H9 (cell line): ENCODE results near the gene SPRY4. TPM values are rescaled to one million over a fixed set of nuclear protein-coding genes. Genes with fewer than 3 reads are reported as not detected.

Experiments used
- DNase-seq: peaks from one replicate; pipeline ENCODE4 v3.0.0-alpha.2; 2017
- H2AFZ ChIP-seq: one replicate; pipeline ENCODE4 v1.6.1; 2013; ENCODE audit warnings: mild to moderate bottlenecking, low read length, control low read depth, moderate library complexity
- H2AK5ac ChIP-seq: 2 replicates; pipeline ENCODE4 v1.6.1; 2013; ENCODE audit warnings: low read length, control low read depth, mixed read lengths; ENCODE audit not compliant: insufficient read length
- H2BK120ac ChIP-seq: one replicate; pipeline ENCODE4 v1.6.1; 2013; ENCODE audit warnings: low read depth, mild to moderate bottlenecking, low read length, control low read depth, inconsistent platforms; ENCODE audit not compliant: poor library complexity, severe bottlenecking
- H2BK12ac ChIP-seq: 2 replicates; pipeline ENCODE4 v1.6.1; 2013; ENCODE audit warnings: low read length, control low read depth, mixed read lengths, low read depth; ENCODE audit not compliant: insufficient read length
- H2BK15ac ChIP-seq: 2 replicates; pipeline ENCODE4 v1.6.1; 2013; ENCODE audit warnings: low read depth, low read length, control low read depth
- H2BK20ac ChIP-seq: one replicate; pipeline ENCODE4 v1.6.1; 2013; ENCODE audit warnings: low read depth, mild to moderate bottlenecking, low read length, control low read depth, inconsistent platforms; ENCODE audit not compliant: poor library complexity, severe bottlenecking
- H2BK5ac ChIP-seq: 2 replicates; pipeline ENCODE4 v1.6.1; 2013; ENCODE audit warnings: low read length, control low read depth, mixed read lengths; ENCODE audit not compliant: insufficient read length
- H3K14ac ChIP-seq: 2 replicates; pipeline ENCODE4 v1.6.1; 2013; ENCODE audit warnings: low read length, control low read depth; ENCODE audit not compliant: insufficient read depth
- H3K18ac ChIP-seq: 2 replicates; pipeline ENCODE4 v1.6.1; 2013; ENCODE audit warnings: low read depth, mild to moderate bottlenecking, mixed read lengths, low read length, control low read depth; ENCODE audit not compliant: insufficient read length
- H3K23ac ChIP-seq: 2 replicates; pipeline ENCODE4 v1.6.1; 2013; ENCODE audit warnings: low read length, control low read depth, mixed read lengths, low read depth; ENCODE audit not compliant: insufficient read length
- H3K23me2 ChIP-seq: 2 replicates; pipeline ENCODE4 v1.6.1; 2013; ENCODE audit warnings: low read depth, mild to moderate bottlenecking, mixed read lengths, low read length, control low read depth; ENCODE audit not compliant: insufficient read length, poor library complexity, severe bottlenecking
- H3K27ac ChIP-seq: 2 replicates; pipeline ENCODE4 v1.5.1; 2013; ENCODE audit warnings: low read length, control low read depth, mixed read lengths, low read depth; ENCODE audit not compliant: insufficient read length
- H3K27me3 ChIP-seq: 2 replicates; pipeline ENCODE4 v1.6.1; 2013; ENCODE audit warnings: low read length, control low read depth, inconsistent platforms; ENCODE audit not compliant: insufficient read depth
- H3K4ac ChIP-seq: 2 replicates; pipeline ENCODE4 v1.6.1; 2013; ENCODE audit warnings: low read depth, mild to moderate bottlenecking, control low read depth, inconsistent platforms, low read length, moderate library complexity
- H3K4me1 ChIP-seq: 2 replicates; pipeline ENCODE4 v1.6.1; 2013; ENCODE audit warnings: low read length, control low read depth, inconsistent platforms; ENCODE audit not compliant: insufficient read depth
- H3K4me2 ChIP-seq: 2 replicates; pipeline ENCODE4 v1.6.1; 2013; ENCODE audit warnings: low read length, control low read depth, mixed read lengths; ENCODE audit not compliant: insufficient read length, insufficient read depth
- H3K56ac ChIP-seq: 2 replicates; pipeline ENCODE4 v1.6.1; 2013; ENCODE audit warnings: low read depth, mild to moderate bottlenecking, mixed read lengths, low read length, control low read depth; ENCODE audit not compliant: insufficient read length
- H3K79me1 ChIP-seq: 2 replicates; pipeline ENCODE4 v1.6.1; 2013; ENCODE audit warnings: low read depth, mild to moderate bottlenecking, moderate library complexity, low read length, control low read depth, inconsistent platforms; ENCODE audit not compliant: insufficient read depth, poor library complexity, severe bottlenecking
- H3K79me2 ChIP-seq: 2 replicates; pipeline ENCODE4 v1.6.1; 2013; ENCODE audit warnings: low read length, control low read depth, inconsistent platforms; ENCODE audit not compliant: insufficient read depth
- H3K9ac ChIP-seq: 2 replicates; pipeline ENCODE4 v1.6.1; 2013; ENCODE audit warnings: low read length, control low read depth, mixed read lengths; ENCODE audit not compliant: insufficient read length; ENCODE audit errors: extremely low read depth
- H3K9me3 ChIP-seq: one replicate; pipeline ENCODE4 v1.6.1; 2013; ENCODE audit warnings: low read depth, low read length, inconsistent platforms; ENCODE audit not compliant: control insufficient read depth
- H3T11ph ChIP-seq: one replicate; pipeline ENCODE4 v1.6.1; 2013; ENCODE audit warnings: mild to moderate bottlenecking, low read length, control low read depth, inconsistent platforms
- H4K20me1 ChIP-seq: one replicate; pipeline ENCODE4 v1.6.1; 2013; ENCODE audit not compliant: control insufficient read depth, insufficient read length, insufficient read depth
- H4K5ac ChIP-seq: 2 replicates; pipeline ENCODE4 v1.6.1; 2013; ENCODE audit warnings: low read depth, mild to moderate bottlenecking, mixed read lengths, low read length, control low read depth; ENCODE audit not compliant: insufficient read length
- H4K8ac ChIP-seq: replicated peaks from 2 replicates; pipeline ENCODE4 v1.6.1; 2013; ENCODE audit warnings: low read length, control low read depth, mixed read lengths, low read depth; ENCODE audit not compliant: insufficient read length
- H4K91ac ChIP-seq: 2 replicates; pipeline ENCODE4 v1.6.1; 2013; ENCODE audit warnings: low read depth, mild to moderate bottlenecking, moderate library complexity, mixed read lengths, low read length, control low read depth; ENCODE audit not compliant: insufficient read length
- H3K27ac Mint-ChIP-seq, 3 experiments: 2 replicates in 2 of 3; 3 replicates in 1 of 3; pipeline ENCODE4 v1.8.0; 2020 to 2021; ENCODE audit warnings: mixed read lengths in 3 of 3, mild to moderate bottlenecking in 1 of 3, moderate library complexity in 1 of 3
- H3K27me3 Mint-ChIP-seq: 2 replicates; pipeline ENCODE4 v1.8.0; 2021; ENCODE audit warnings: low read depth, mild to moderate bottlenecking, moderate library complexity, mixed read lengths
- H3K36me3 Mint-ChIP-seq, 3 experiments: 2 replicates in 2 of 3; 3 replicates in 1 of 3; pipeline ENCODE4 v1.8.0; 2020 to 2021; ENCODE audit warnings: low read depth in 3 of 3, mixed read lengths in 3 of 3; ENCODE audit not compliant: insufficient read depth in 1 of 3
- H3K4me1 Mint-ChIP-seq, 2 experiments: 2 replicates each; pipeline ENCODE4 v1.8.0; 2020; ENCODE audit warnings: mixed read lengths in 2 of 2
- H3K4me3 Mint-ChIP-seq, 2 experiments: 2 replicates in 1 of 2; 3 replicates in 1 of 2; pipeline ENCODE4 v1.8.0; 2020 to 2021; ENCODE audit warnings: mild to moderate bottlenecking in 2 of 2, mixed read lengths in 2 of 2, moderate library complexity in 1 of 2
- H3K9me3 Mint-ChIP-seq, 2 experiments: 2 replicates in 1 of 2; 3 replicates in 1 of 2; pipeline ENCODE4 v1.8.0; 2020; ENCODE audit warnings: mild to moderate bottlenecking in 2 of 2, mixed read lengths in 2 of 2, moderate library complexity in 1 of 2
- CTCF ChIP-seq: fragments of 200-600 bp; sonication (generic); conservative IDR thresholded peaks from 3 replicates; pipeline ENCODE4 v1.8.0; 2021; ENCODE audit warnings: antibody characterized with exemption, mild to moderate bottlenecking
- WGBS: extraction: QIAGEN DNeasy Blood & Tissue Kit; methylation state at CpG from one replicate; pipeline ENCODE4 v1.1.7; 2013; ENCODE audit warnings: missing lambda C conversion rate, low lambda C conversion rate, mixed read lengths; ENCODE audit not compliant: insufficient read length; ENCODE audit errors: extremely low coverage; 5-methylcytosine and 5-hydroxymethylcytosine counted together
- total RNA-seq: library from RNA; stranded (reverse); gene quantifications from 2 replicates; pipeline ENCODE4 v1.2.1, GENCODE V29; 2021

SPRY4 gene
- total RNA-seq, 1 experiment from 2014 or later = 92.4 TPM

- Histone ChIP-seq H2BK12ac (no peak overlapping the region), H3T11ph (no peak overlapping the region), H3K79me2 (no peaks in the 10 kb centered on the region), H4K20me1 (no peaks in the 10 kb centered on the region), H3K4ac (no peak overlapping the region), H2BK20ac (no peak overlapping the region), H3K79me1 (no peaks in the 10 kb centered on the region), H3K27ac (no peak overlapping the region), H3K4me1 (peaks cover 6% of the 10 kb centered on the region), H2AK5ac (no peak overlapping the region), H3K14ac (no peak overlapping the region), H2BK120ac (no peak overlapping the region), H3K4me2 (no peak overlapping the region), H2AFZ (no peak overlapping the region), H3K18ac (no peak overlapping the region), H3K23ac (no peak overlapping the region), H2BK5ac (no peak overlapping the region), H4K8ac (no peak overlapping the region), H3K27me3 (no peaks in the 10 kb centered on the region), H3K9ac (no peak overlapping the region), H2BK15ac (no peak overlapping the region), H3K56ac (no peak overlapping the region), H4K5ac (no peak overlapping the region), H4K91ac (no peak overlapping the region), H3K23me2 (no peaks in the 10 kb centered on the region), H3K9me3 (no peaks in the 10 kb centered on the region)
- no CpG with 5 or more reads among the region's 3 CpGs for WGBS
- no peaks in the 10 kb centered on the region for H3K36me3 Mint-ChIP-seq
- H3K9me3 Mint-ChIP-seq = no peaks in the 10 kb centered on the region
- H3K4me1 Mint-ChIP-seq = peaks cover 41 to 43% of the 10 kb centered on the region in 2 experiments
- no peak for TF ChIP-seq CTCF
- no peak for DNase-seq
- H3K4me3 Mint-ChIP-seq = no peak overlapping the region
- no peaks in the 10 kb centered on the region for H3K27me3 Mint-ChIP-seq
- no peak overlapping the region; a peak in 1 of 7 replicates for H3K27ac Mint-ChIP-seq
Observed at GRCh38 chr5:142277796-142278195, 47.0 kb downstream of the SPRY4 start.
